Pancreas (tissue), 10 donors: ENCODE measurements around the gene GASK1A. TPM values are rescaled to one million over a fixed set of nuclear protein-coding genes. Genes with fewer than 3 reads are reported as not detected.
"Not testable (repeated sequence)": the region's sequence is repeated elsewhere in the genome, so short reads cannot be mapped to it uniquely, and the experiment has no call there.

Source experiments
- ATAC-seq, 4 donors: fragments of 200-7000 bp; cut with Tn5 transposase; one replicate each; pipeline versions ENCODE4 v1.8.0 to v1.9.1; 2020; ENCODE audit warnings: mild to moderate bottlenecking in 4 of 4, moderate library complexity in 4 of 4
- DNase-seq, 6 donors: peaks; one replicate each; pipeline ENCODE4 v3.0.0-alpha.2; 2020
- FAIRE-seq: peaks from 2 replicates; lab custom pipeline; 2012; peaks lifted over from hg19 to GRCh38; lab: Jason Lieb, UNC
- H3K27ac ChIP-seq, 4 donors: fragments of 200-600 bp; sonication (generic); 1 replicate in 3 of 4; 2 replicates in 1 of 4; pipeline versions ENCODE4 v1.5.0 to v1.8.0; 2020
- H3K27me3 ChIP-seq, 4 donors: fragments of 200-600 bp; one replicate each; pipeline ENCODE4 v1.8.0; 2021
- H3K36me3 ChIP-seq, 3 donors: fragments of 200-600 bp; sonication (generic) in 1 of 3; one replicate each; pipeline versions ENCODE4 v1.5.0 to v1.8.0; 2020 to 2021
- H3K4me1 ChIP-seq, 3 donors: fragments of 200-600 bp; one replicate each; pipeline ENCODE4 v1.8.0; 2021
- H3K4me3 ChIP-seq, 4 donors: fragments of 200-600 bp; sonication (generic) in 2 of 4; one replicate each; pipeline versions ENCODE4 v1.5.0 to v1.8.0; 2020 to 2021
- H3K9me3 ChIP-seq, 4 donors: fragments of 200-600 bp; one replicate each; pipeline ENCODE4 v1.8.0; 2021
- WGBS, 2 donors: extraction: QIAGEN DNeasy Blood & Tissue Kit; methylation state at CpG; one replicate each; pipeline ENCODE4 v1.1.7; 2013; 5-methylcytosine and 5-hydroxymethylcytosine counted together
- intact Hi-C, 3 donors: fragments of 100-400 bp; cut with DNase I; formaldehyde crosslinking; loops; one replicate each; pipeline versions ENCODE4 v1.11.1 to v1.14.2; 2022
- polyA plus RNA-seq, 2 donors: library from polyadenylated mRNA; stranded (reverse); fragments of 200-250 nt; gene quantifications; one replicate each; pipeline ENCODE4 v1.2.3, GENCODE V29; 2013
- total RNA-seq, 6 donors: library from RNA; stranded (reverse); fragmentation: NEBNext Ultra II Directional in 4 of 6; extraction: Animal tissue kit (Norgen Biotek cat#: 25700) in 4 of 6; gene quantifications; one replicate each; pipeline versions ENCODE4 v1.2.1 to v1.2.4, GENCODE V29; 2021 to 2023
- TF ChIP-seq, protein P1 (sequence below), 4 donors: fragments of 200-600 bp; sonication (generic) in 3 of 4; IDR thresholded peaks; one replicate each; pipeline versions ENCODE4 v1.5.0 to v1.8.0; 2021; ENCODE audit warnings: antibody characterized with exemption in 4 of 4
- donor health status: healthy with polysubstance abuse.
- donor health status: DM: no; HTN: no; CAD: no; lungs with moderate emphysema.
- donor health status: DM: no; HTN: no; CAD: no.
- donor health status: control.
- donor health status: control.
- donor health status: Bipolar disorder and iron deficiency.
- donor health status: DM: yes; HTN: yes; CAD: no.
- donor health status: DM: no; HTN: no; CAD: no.
- donor health status: DM: no; HTN: no; CAD: no.
- donor health status: DM: yes; HTN: yes; CAD: no.

Gene GASK1A
- total and polyA plus RNA-seq, 8 donors = 1.2 to 5.8 (median 1.8) TPM

- Histone ChIP-seq H3K27me3 (no peaks in the 10 kb centered on the region), H3K4me3 (no peak overlapping the region), H3K4me1 (no peaks in the 10 kb centered on the region), H3K9me3 (no peaks in the 10 kb centered on the region), H3K27ac (no peak overlapping the region), H3K36me3 (no peaks in the 10 kb centered on the region)
- ATAC-seq (no peak), DNase-seq (no peak), FAIRE-seq (no peak)
- TF ChIP-seq, protein P1, sequence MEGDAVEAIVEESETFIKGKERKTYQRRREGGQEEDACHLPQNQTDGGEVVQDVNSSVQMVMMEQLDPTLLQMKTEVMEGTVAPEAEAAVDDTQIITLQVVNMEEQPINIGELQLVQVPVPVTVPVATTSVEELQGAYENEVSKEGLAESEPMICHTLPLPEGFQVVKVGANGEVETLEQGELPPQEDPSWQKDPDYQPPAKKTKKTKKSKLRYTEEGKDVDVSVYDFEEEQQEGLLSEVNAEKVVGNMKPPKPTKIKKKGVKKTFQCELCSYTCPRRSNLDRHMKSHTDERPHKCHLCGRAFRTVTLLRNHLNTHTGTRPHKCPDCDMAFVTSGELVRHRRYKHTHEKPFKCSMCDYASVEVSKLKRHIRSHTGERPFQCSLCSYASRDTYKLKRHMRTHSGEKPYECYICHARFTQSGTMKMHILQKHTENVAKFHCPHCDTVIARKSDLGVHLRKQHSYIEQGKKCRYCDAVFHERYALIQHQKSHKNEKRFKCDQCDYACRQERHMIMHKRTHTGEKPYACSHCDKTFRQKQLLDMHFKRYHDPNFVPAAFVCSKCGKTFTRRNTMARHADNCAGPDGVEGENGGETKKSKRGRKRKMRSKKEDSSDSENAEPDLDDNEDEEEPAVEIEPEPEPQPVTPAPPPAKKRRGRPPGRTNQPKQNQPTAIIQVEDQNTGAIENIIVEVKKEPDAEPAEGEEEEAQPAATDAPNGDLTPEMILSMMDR (IDR thresholded peaks at IDR 0.05) = no peak
- intact Hi-C loops = no loop called here
- WGBS, 2 donors = 92 to 93% methylated on average over 8 of the region's 8 CpGs
Observed at GRCh38 chr3:43061101-43061895, 82.2 kb downstream of the GASK1A start.

DNA sequence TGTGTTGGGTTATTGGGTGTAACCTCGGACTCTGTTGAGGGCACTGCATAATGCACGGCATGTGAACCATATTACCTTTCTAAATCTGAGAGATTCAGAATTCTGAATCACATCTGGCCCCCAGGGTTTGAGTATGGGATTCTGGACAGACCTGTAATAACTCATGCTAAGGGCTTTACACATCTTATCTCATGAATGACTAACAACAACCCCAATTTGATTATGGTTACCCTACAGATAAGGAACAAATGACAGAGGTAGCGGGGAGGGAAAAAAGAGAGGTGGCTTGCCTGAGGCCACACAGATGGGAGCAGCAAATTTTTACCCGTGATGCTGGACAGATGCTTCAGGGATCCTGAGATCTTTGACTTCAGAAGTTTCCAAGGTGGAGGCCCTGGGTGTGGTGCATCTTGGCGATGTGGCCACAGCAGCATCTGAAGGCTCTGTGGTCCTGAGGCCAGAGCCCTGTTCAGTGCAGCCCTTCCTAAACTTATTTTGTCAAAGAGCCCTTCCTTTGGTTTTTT, 83.0 kb downstream of the GASK1A start:
- Histone ChIP-seq H3K27me3 (no peaks in the 10 kb centered on the region), H3K9me3 (no peaks in the 10 kb centered on the region), H3K27ac (no peak overlapping the region), H3K4me1 (no peaks in the 10 kb centered on the region), H3K36me3 (no peaks in the 10 kb centered on the region), H3K4me3 (no peak overlapping the region)
- WGBS, 2 donors = 89 to 90% methylated on average over 5 of the region's 5 CpGs
- FAIRE-seq (no peak), ATAC-seq (no peak), DNase-seq (no peak)
- intact Hi-C loops = no loop called here
- TF ChIP-seq, protein P1 (IDR thresholded peaks at IDR 0.05) = no peak

DNA sequence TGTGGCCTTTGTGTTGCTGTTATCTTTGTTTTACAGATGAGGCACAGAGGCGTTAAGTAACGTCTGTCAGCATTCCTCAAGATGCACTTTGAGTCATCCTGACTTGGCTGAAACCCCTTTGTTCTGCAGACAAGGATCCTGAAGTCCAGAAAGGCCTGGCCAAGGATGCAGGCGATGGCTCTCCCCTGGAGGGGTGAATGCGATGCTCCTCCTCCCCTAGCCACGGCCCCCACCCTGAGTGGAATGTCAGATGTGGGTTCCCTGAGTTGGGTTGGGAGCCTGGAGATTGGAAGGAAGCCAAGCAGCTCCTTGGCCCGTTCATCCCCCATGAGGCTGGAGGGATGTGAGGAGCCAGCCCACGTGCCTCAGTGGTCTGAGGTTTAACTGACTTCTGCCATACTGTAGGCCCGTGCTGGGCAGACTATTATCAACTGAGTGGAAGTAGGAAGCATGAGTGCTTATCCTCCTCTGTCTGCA, 83.5 kb downstream of the GASK1A start:
- FAIRE-seq (no peak), DNase-seq (no peak), ATAC-seq (no peak)
- no peak overlapping the region for H3K4me3 ChIP-seq
- TF ChIP-seq, protein P1 (IDR thresholded peaks at IDR 0.05) = no peak
- no peaks in the 10 kb centered on the region for H3K27me3 ChIP-seq
- no peaks in the 10 kb centered on the region for H3K4me1 ChIP-seq
- H3K9me3 ChIP-seq = no peaks in the 10 kb centered on the region
- intact Hi-C loops = no loop called here
- 90 to 91% methylated on average over 8 of the region's 8 CpGs for WGBS, 2 donors
- H3K36me3 ChIP-seq = no peaks in the 10 kb centered on the region
- no peak overlapping the region for H3K27ac ChIP-seq

DNA sequence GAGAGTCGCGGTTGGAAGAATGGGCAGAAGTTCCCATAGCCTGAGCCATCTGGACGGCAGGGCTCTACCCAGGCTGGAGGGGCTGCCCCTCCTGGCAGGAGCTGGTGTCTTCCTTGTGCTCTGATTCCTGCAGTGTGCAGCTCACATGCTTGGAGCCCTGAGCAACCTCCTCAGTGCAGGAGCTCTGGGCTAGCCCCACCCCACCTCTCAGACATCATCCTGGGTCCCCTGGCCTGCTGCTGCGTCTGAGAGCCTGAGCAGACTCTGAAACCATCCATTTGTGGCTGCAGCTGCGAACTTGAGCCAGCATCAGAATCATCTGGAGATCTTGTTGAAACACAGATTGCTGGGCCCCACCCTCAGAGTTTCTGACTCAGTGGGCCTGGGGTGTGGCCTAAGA, 84.0 kb downstream of the GASK1A start:
- FAIRE-seq (no peak), DNase-seq (no peak), ATAC-seq (no peak)
- H3K27ac ChIP-seq = no peak overlapping the region
- intact Hi-C loops = no loop called here
- no peaks in the 10 kb centered on the region for H3K4me1 ChIP-seq
- no peaks in the 10 kb centered on the region for H3K27me3 ChIP-seq
- no peaks in the 10 kb centered on the region for H3K9me3 ChIP-seq
- H3K36me3 ChIP-seq = no peaks in the 10 kb centered on the region
- TF ChIP-seq, protein P1 (IDR thresholded peaks at IDR 0.05) = no peak
- 76 to 80% methylated on average over 5 of the region's 5 CpGs for WGBS, 2 donors
- H3K4me3 ChIP-seq = no peak overlapping the region

GRCh38 chr3:43070670-43071069, 91.6 kb downstream of the GASK1A start:
- ATAC-seq, H3K36me3 ChIP-seq, intact Hi-C loops, DNase-seq, H3K9me3 ChIP-seq, FAIRE-seq, H3K27ac ChIP-seq, H3K4me1 ChIP-seq, H3K27me3 ChIP-seq, H3K4me3 ChIP-seq: not testable (repeated sequence)
- WGBS, 2 donors = 94 to 98% methylated on average over 4 of the region's 5 CpGs
